HL-60 (cell line): Measurements from ENCODE around the gene SH3PXD2A.

Experiments
- POLR2AphosphoS5 ChIP-seq: IDR thresholded peaks from 2 replicates; pipeline ENCODE4 v1.6.1; 2012; ENCODE audit warnings: low read depth
- SPI1 ChIP-seq: IDR thresholded peaks from 2 replicates; pipeline ENCODE4 v1.6.1; 2012; ENCODE audit warnings: low read depth, mild to moderate bottlenecking, borderline replicate concordance
- TF ChIP-seq, protein P1 (sequence below): IDR thresholded peaks from one replicate; pipeline ENCODE4 v1.5.1; 2011; ENCODE audit warnings: low read length, control low read depth, inconsistent platforms; ENCODE audit not compliant: insufficient read depth

DNA sequence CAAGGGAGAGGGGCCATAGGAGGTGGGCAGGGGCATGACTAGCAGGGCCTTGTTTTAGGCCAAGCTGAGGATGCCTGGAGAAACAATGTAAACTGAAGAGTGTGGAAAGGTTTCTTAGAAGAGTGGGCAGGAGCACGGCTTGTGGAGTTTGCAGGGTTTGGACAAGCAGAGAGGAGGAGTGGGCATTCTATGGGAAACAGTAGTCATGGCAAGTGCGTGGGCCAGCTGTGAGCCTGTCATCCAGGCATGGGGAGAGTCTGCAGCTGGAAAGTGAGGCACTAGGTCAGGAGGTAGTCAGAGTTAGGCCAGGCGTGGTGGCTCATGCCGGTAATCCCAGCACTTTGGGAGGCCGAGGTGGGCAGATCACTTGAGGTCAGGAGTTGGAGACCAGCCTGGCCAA, 130.1 kb downstream of the SH3PXD2A start:
- TF ChIP-seq, protein P1, sequence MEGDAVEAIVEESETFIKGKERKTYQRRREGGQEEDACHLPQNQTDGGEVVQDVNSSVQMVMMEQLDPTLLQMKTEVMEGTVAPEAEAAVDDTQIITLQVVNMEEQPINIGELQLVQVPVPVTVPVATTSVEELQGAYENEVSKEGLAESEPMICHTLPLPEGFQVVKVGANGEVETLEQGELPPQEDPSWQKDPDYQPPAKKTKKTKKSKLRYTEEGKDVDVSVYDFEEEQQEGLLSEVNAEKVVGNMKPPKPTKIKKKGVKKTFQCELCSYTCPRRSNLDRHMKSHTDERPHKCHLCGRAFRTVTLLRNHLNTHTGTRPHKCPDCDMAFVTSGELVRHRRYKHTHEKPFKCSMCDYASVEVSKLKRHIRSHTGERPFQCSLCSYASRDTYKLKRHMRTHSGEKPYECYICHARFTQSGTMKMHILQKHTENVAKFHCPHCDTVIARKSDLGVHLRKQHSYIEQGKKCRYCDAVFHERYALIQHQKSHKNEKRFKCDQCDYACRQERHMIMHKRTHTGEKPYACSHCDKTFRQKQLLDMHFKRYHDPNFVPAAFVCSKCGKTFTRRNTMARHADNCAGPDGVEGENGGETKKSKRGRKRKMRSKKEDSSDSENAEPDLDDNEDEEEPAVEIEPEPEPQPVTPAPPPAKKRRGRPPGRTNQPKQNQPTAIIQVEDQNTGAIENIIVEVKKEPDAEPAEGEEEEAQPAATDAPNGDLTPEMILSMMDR: no peak
- TF ChIP-seq POLR2AphosphoS5: no peak
- TF ChIP-seq SPI1: no peak
